CD8-positive, alpha-beta memory T cell (primary cell): Measurements from ENCODE around the gene CDC14B. TPM values are rescaled to one million over a fixed set of nuclear protein-coding genes. Genes with fewer than 3 reads are reported as not detected.
"Not testable (repeated sequence)": the region's sequence is repeated elsewhere in the genome, so short reads cannot be mapped to it uniquely, and the experiment has no call there.

Source experiments
- CTCF ChIA-PET: fragments of 350-600 bp; sonication (Branson Sonifier 250); formaldehyde crosslinking; loops from one replicate; lab custom pipeline; 2021; ENCODE audit warnings: antibody characterized with exemption; lab: Charles Lee
- POLR2A ChIA-PET: fragments of 350-600 bp; sonication (Branson Sonifier 250); formaldehyde crosslinking; loops from one replicate; lab custom pipeline; 2021; ENCODE audit warnings: antibody characterized with exemption; lab: Charles Lee
- DNase-seq, 5 donors: peaks; one replicate each; pipeline versions ENCODE4 v3.0.0 to v3.0.0-alpha.2; 2020 to 2022; ENCODE audit warnings: mixed read lengths in 1 of 5
- H3K27ac ChIP-seq: one replicate; pipeline ENCODE4 v1.7.0; 2013; ENCODE audit warnings: low read depth, mild to moderate bottlenecking, low read length, moderate library complexity
- H3K27me3 ChIP-seq: 2 replicates; pipeline ENCODE4 v1.7.0; 2013; ENCODE audit warnings: low read length, mild to moderate bottlenecking; ENCODE audit not compliant: insufficient read depth, poor library complexity, severe bottlenecking
- H3K36me3 ChIP-seq: 2 replicates; pipeline ENCODE4 v1.7.0; 2013; ENCODE audit warnings: mild to moderate bottlenecking, low read length, moderate library complexity; ENCODE audit not compliant: insufficient read depth
- H3K4me1 ChIP-seq: 2 replicates; pipeline ENCODE4 v1.7.0; 2013; ENCODE audit warnings: mild to moderate bottlenecking, low read length, moderate library complexity; ENCODE audit not compliant: insufficient read depth
- H3K4me3 ChIP-seq: 2 replicates; pipeline ENCODE4 v1.7.0; 2013; ENCODE audit warnings: mild to moderate bottlenecking, low read length
- H3K9me3 ChIP-seq: 2 replicates; pipeline ENCODE4 v1.7.0; 2013; ENCODE audit warnings: mild to moderate bottlenecking, low read length
- H3K27ac Mint-ChIP-seq, 8 donors: one replicate each; pipeline ENCODE4 v1.8.0; 2020 to 2021; ENCODE audit warnings: mixed read lengths in 8 of 8, mild to moderate bottlenecking in 6 of 8, inconsistent platforms in 3 of 8, moderate library complexity in 3 of 8
- H3K27me3 Mint-ChIP-seq, 2 donors: one replicate each; pipeline ENCODE4 v1.8.0; 2020 to 2021; ENCODE audit warnings: mixed read lengths in 2 of 2, mild to moderate bottlenecking in 1 of 2, moderate library complexity in 1 of 2
- H3K36me3 Mint-ChIP-seq, 3 donors: one replicate each; pipeline ENCODE4 v1.8.0; 2020 to 2021; ENCODE audit warnings: mixed read lengths in 3 of 3, inconsistent platforms in 1 of 3, mild to moderate bottlenecking in 1 of 3
- H3K4me1 Mint-ChIP-seq, 3 donors: one replicate each; pipeline ENCODE4 v1.8.0; 2020 to 2021; ENCODE audit warnings: mixed read lengths in 3 of 3, inconsistent platforms in 1 of 3, mild to moderate bottlenecking in 1 of 3
- H3K4me3 Mint-ChIP-seq, 7 donors: one replicate each; pipeline ENCODE4 v1.8.0; 2020 to 2021; ENCODE audit warnings: mixed read lengths in 7 of 7, mild to moderate bottlenecking in 6 of 7, moderate library complexity in 4 of 7, inconsistent platforms in 2 of 7
- H3K9me3 Mint-ChIP-seq, 5 donors: one replicate each; pipeline ENCODE4 v1.8.0; 2020 to 2022; ENCODE audit warnings: mixed read lengths in 5 of 5, mild to moderate bottlenecking in 3 of 5, moderate library complexity in 2 of 5, inconsistent platforms in 1 of 5
- polyA plus RNA-seq: library from polyadenylated mRNA; unstranded; fragments of 300-500 nt; fragmentation: Illumina TruSeq; gene quantifications from one replicate; pipeline ENCODE4 v1.2.3, GENCODE V29; 2021
- total RNA-seq, 2 experiments: library from RNA; stranded (reverse); gene quantifications; one replicate each; pipeline ENCODE4 v1.2.3, GENCODE V29; 2021

Gene CDC14B
- total and polyA plus RNA-seq, 3 experiments from 2014 or later, result 4.6 to 8.2 (median 6.3) TPM

- POLR2A ChIA-PET, result no interaction called here
- H3K4me1 Mint-ChIP-seq, result peaks cover 3 to 5% (median 4%) of the 10 kb centered on the region in 3 donors
Measured at GRCh38 chr9:96509026-96509425, 110.6 kb downstream of the CDC14B start.

GRCh38 chr9:96508227-96508940, 111.3 kb downstream of the CDC14B start:
- Mint-ChIP-seq H3K9me3 (no peaks in the 10 kb centered on the region), H3K4me1 (peaks cover 3 to 5% (median 4%) of the 10 kb centered on the region in 3 donors), H3K36me3 (peaks cover 2 to 52% (median 15%) of the 10 kb centered on the region in 3 donors), H3K4me3 (no peak overlapping the region), H3K27ac (no peak overlapping the region), H3K27me3 (no peaks in the 10 kb centered on the region)
- CTCF ChIA-PET, result no interaction called here
- Histone ChIP-seq H3K27me3 (no peaks in the 10 kb centered on the region), H3K9me3 (no peaks in the 10 kb centered on the region), H3K27ac (no peak overlapping the region), H3K4me3 (no peak overlapping the region), H3K4me1 (no peaks in the 10 kb centered on the region), H3K36me3 (no peaks in the 10 kb centered on the region)
- POLR2A ChIA-PET, result no interaction called here
- DNase-seq, result no peak

More at GRCh38 chr9:96509026-96509425, 110.6 kb downstream of the CDC14B start:
- no peak overlapping the region for H3K4me3 Mint-ChIP-seq
- H3K36me3 Mint-ChIP-seq, result peaks cover 4 to 52% (median 13%) of the 10 kb centered on the region in 3 donors
- no peaks in the 10 kb centered on the region for H3K4me1 ChIP-seq
- peak overlapping the region in 1 of 8 donors; percentile 50 for H3K27ac Mint-ChIP-seq
- no peaks in the 10 kb centered on the region for H3K36me3 ChIP-seq
- no peak overlapping the region for H3K4me3 ChIP-seq
- no peaks in the 10 kb centered on the region for H3K9me3 ChIP-seq
- H3K9me3 Mint-ChIP-seq, result no peaks in the 10 kb centered on the region
- no peaks in the 10 kb centered on the region for H3K27me3 ChIP-seq
- no peak for DNase-seq
- CTCF ChIA-PET, result no interaction called here
- H3K27ac ChIP-seq, result no peak overlapping the region
- H3K27me3 Mint-ChIP-seq, result no peaks in the 10 kb centered on the region

- no peak overlapping the region for H3K27ac Mint-ChIP-seq
- CTCF ChIA-PET, result no interaction called here
- no peaks in the 10 kb centered on the region for H3K4me1 ChIP-seq
Measured at GRCh38 chr9:96505316-96505991, 114.2 kb downstream of the CDC14B start.

GRCh38 chr9:96503918-96504317, 115.7 kb downstream of the CDC14B start:
- DNase-seq, result no peak
- CTCF ChIA-PET, result no interaction called here
- POLR2A ChIA-PET, result no interaction called here

More at GRCh38 chr9:96505316-96505991, 114.2 kb downstream of the CDC14B start:
- Histone ChIP-seq H3K9me3 (no peaks in the 10 kb centered on the region), H3K36me3 (no peaks in the 10 kb centered on the region), H3K4me3 (no peak overlapping the region), H3K27me3 (no peaks in the 10 kb centered on the region), H3K27ac (no peak overlapping the region)
- POLR2A ChIA-PET, result no interaction called here
- no peaks in the 10 kb centered on the region for H3K9me3 Mint-ChIP-seq
- no peak for DNase-seq
- H3K36me3 Mint-ChIP-seq, result peaks cover 0 to 49% (median 13%) of the 10 kb centered on the region in 3 donors
- no peaks in the 10 kb centered on the region for H3K27me3 Mint-ChIP-seq
- no peak overlapping the region for H3K4me3 Mint-ChIP-seq
- H3K4me1 Mint-ChIP-seq, result peaks cover 3 to 5% (median 4%) of the 10 kb centered on the region in 3 donors

GRCh38 chr9:96503374-96503748, 116.3 kb downstream of the CDC14B start:
- CTCF ChIA-PET, H3K36me3 ChIP-seq, H3K4me1 ChIP-seq, H3K4me3 ChIP-seq, H3K4me3 Mint-ChIP-seq, H3K9me3 Mint-ChIP-seq, H3K27ac ChIP-seq, DNase-seq, POLR2A ChIA-PET, H3K27me3 ChIP-seq, H3K4me1 Mint-ChIP-seq, H3K9me3 ChIP-seq, H3K27me3 Mint-ChIP-seq, H3K27ac Mint-ChIP-seq: not testable (repeated sequence)
- H3K36me3 Mint-ChIP-seq, result peaks cover 0 to 33% (median 13%) of the 10 kb centered on the region in 3 donors

More at GRCh38 chr9:96503918-96504317, 115.7 kb downstream of the CDC14B start:
- Mint-ChIP-seq H3K36me3 (peaks cover 0 to 38% (median 13%) of the 10 kb centered on the region in 3 donors), H3K9me3 (no peaks in the 10 kb centered on the region), H3K27ac (no peak overlapping the region), H3K4me1 (peaks cover 0 to 2% (median 0%) of the 10 kb centered on the region in 3 donors), H3K4me3 (no peak overlapping the region), H3K27me3 (no peaks in the 10 kb centered on the region)
- H3K4me3 ChIP-seq, result no peak overlapping the region
- no peaks in the 10 kb centered on the region for H3K36me3 ChIP-seq
- no peak overlapping the region for H3K27ac ChIP-seq
- no peaks in the 10 kb centered on the region for H3K27me3 ChIP-seq
- H3K9me3 ChIP-seq, result no peaks in the 10 kb centered on the region
- no peaks in the 10 kb centered on the region for H3K4me1 ChIP-seq

- DNase-seq, result no peak
- no peaks in the 10 kb centered on the region for H3K27me3 Mint-ChIP-seq
- CTCF ChIA-PET, result no interaction called here
- POLR2A ChIA-PET, result no interaction called here
- no peak overlapping the region for H3K27ac Mint-ChIP-seq
- Histone ChIP-seq H3K4me1 (no peaks in the 10 kb centered on the region), H3K4me3 (no peak overlapping the region), H3K9me3 (no peaks in the 10 kb centered on the region), H3K27ac (no peak overlapping the region), H3K36me3 (no peaks in the 10 kb centered on the region), H3K27me3 (no peaks in the 10 kb centered on the region)
- no peak overlapping the region for H3K4me3 Mint-ChIP-seq
- H3K36me3 Mint-ChIP-seq, result peaks cover 0 to 31% (median 13%) of the 10 kb centered on the region in 3 donors
- peaks cover 0 to 2% (median 0%) of the 10 kb centered on the region in 3 donors for H3K4me1 Mint-ChIP-seq
- H3K9me3 Mint-ChIP-seq, result no peaks in the 10 kb centered on the region
Measured at GRCh38 chr9:96502539-96503373, 116.9 kb downstream of the CDC14B start.

GRCh38 chr9:96501633-96502538, 117.8 kb downstream of the CDC14B start:
- H3K4me3 ChIP-seq, result no peak overlapping the region
- POLR2A ChIA-PET, result no interaction called here

More at GRCh38 chr9:96501633-96502538, 117.8 kb downstream of the CDC14B start:
- H3K27ac ChIP-seq, result no peak overlapping the region
- H3K27ac Mint-ChIP-seq, result no peak overlapping the region
- CTCF ChIA-PET, result no interaction called here
- no peaks in the 10 kb centered on the region for H3K9me3 ChIP-seq
- no peaks in the 10 kb centered on the region for H3K4me1 ChIP-seq
- H3K36me3 ChIP-seq, result no peaks in the 10 kb centered on the region
- H3K36me3 Mint-ChIP-seq, result peaks cover 0 to 29% (median 13%) of the 10 kb centered on the region in 3 donors
- no peaks in the 10 kb centered on the region for H3K27me3 ChIP-seq
- H3K4me1 Mint-ChIP-seq, result peaks cover 0 to 2% (median 0%) of the 10 kb centered on the region in 3 donors
- no peaks in the 10 kb centered on the region for H3K9me3 Mint-ChIP-seq
- no peaks in the 10 kb centered on the region for H3K27me3 Mint-ChIP-seq
- DNase-seq, result no peak
- H3K4me3 Mint-ChIP-seq, result no peak overlapping the region
